NB4 (cell line): ENCODE measurements around the gene LCLAT1.

Source experiments
- DNase-seq: peaks from one replicate; pipeline ENCODE4 v3.0.0; 2010; ENCODE audit warnings: low read depth
- H3K4me3 ChIP-seq: one replicate; pipeline ENCODE4 v1.5.1; 2011; ENCODE audit warnings: mild to moderate bottlenecking, low read depth, low read length, moderate library complexity
- MYC ChIP-seq: IDR thresholded peaks from 2 replicates; pipeline ENCODE4 v1.6.1; 2011; ENCODE audit warnings: low read depth, low read length
- POLR2A ChIP-seq: IDR thresholded peaks from 2 replicates; pipeline ENCODE4 v1.6.1; 2011; ENCODE audit warnings: mild to moderate bottlenecking; ENCODE audit not compliant: insufficient read length; ENCODE audit errors: extremely low read depth
- TF ChIP-seq, protein P1 (sequence below): IDR thresholded peaks from 2 replicates; pipeline ENCODE4 v1.6.1; 2011; ENCODE audit warnings: low read depth, low read length
- TF ChIP-seq, protein P2 (sequence below): IDR thresholded peaks from one replicate; pipeline ENCODE4 v1.5.1; 2012; ENCODE audit warnings: low read depth, low read length

The LCLAT1 gene

DNA sequence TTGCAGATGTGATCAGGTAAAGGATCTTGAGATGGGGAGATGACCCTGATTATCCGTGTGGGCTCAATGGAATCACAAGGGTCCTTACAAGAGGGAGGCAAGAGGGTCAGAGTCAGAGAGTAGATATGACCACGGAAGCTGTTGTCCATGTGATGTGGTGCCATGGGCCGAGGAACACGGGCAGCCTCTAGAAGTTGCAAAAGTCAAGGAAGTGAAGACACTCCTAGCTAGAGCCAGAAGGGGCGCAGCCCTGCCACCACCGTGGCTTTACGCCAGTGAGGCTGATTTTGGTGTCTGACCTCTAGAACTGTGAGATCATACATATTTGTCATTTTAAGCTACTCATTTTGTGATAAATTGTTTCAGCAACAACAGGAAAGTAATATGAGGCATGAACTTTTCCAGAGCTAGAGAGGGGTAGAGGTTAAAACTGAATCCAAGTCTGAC, 245.8 kb downstream of the LCLAT1 start:
- TF ChIP-seq POLR2A (no peak), MYC (no peak)
- TF ChIP-seq, protein P1, sequence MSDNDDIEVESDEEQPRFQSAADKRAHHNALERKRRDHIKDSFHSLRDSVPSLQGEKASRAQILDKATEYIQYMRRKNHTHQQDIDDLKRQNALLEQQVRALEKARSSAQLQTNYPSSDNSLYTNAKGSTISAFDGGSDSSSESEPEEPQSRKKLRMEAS: no peak
- TF ChIP-seq, protein P2, sequence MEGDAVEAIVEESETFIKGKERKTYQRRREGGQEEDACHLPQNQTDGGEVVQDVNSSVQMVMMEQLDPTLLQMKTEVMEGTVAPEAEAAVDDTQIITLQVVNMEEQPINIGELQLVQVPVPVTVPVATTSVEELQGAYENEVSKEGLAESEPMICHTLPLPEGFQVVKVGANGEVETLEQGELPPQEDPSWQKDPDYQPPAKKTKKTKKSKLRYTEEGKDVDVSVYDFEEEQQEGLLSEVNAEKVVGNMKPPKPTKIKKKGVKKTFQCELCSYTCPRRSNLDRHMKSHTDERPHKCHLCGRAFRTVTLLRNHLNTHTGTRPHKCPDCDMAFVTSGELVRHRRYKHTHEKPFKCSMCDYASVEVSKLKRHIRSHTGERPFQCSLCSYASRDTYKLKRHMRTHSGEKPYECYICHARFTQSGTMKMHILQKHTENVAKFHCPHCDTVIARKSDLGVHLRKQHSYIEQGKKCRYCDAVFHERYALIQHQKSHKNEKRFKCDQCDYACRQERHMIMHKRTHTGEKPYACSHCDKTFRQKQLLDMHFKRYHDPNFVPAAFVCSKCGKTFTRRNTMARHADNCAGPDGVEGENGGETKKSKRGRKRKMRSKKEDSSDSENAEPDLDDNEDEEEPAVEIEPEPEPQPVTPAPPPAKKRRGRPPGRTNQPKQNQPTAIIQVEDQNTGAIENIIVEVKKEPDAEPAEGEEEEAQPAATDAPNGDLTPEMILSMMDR: no peak
- no peak overlapping the region for H3K4me3 ChIP-seq
- no peak for DNase-seq
